HG03575 (cell line): ENCODE results near the gene CHKA.

ENCODE experiments used
- ATAC-seq: cut with Tn5 transposase; IDR thresholded peaks from one replicate; pipeline ENCODE4 v1.9.1; 2021; ENCODE audit not compliant: unreplicated experiment, insufficient number of reproducible peaks, low FRiP score; ENCODE audit errors: extremely low read depth

The CHKA gene

GRCh38 chr11:68039526-68040086 is 81.6 kb downstream of the CHKA start:
- no peak for ATAC-seq

GRCh38 chr11:68038718-68039525 is 82.3 kb downstream of the CHKA start, which contains the start of gene TCIRG1:
Gene TCIRG1 (plus strand): TSS chr11:68039025. CDS start chr11:68041272, 2,247 bp downstream.
- no peak for ATAC-seq

DNA sequence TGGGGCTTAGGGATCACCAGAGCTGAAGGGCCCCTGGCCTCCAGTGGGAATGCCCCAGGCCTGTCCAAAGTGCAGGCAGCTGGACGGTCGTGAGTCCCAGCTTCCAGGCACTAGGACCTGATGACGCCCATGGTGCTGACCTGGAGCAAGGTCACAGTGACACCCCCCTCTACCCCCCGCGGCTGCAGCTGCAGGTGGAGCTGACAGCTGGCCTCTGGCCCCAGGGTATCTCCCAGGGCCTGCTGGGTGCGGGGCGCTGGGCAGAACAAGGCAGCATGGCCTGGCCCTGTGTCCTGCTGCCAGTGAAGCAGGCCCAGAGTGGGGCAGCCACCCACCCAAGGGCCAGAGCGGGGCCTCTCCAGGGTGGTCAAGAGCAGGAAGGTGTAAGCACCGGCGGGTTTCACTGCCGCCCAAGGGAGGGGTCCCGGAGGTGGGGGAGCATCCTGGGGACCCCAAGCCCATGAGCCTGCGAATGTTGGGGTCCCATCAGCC is 82.9 kb downstream of the CHKA start:
- ATAC-seq: no peak

DNA sequence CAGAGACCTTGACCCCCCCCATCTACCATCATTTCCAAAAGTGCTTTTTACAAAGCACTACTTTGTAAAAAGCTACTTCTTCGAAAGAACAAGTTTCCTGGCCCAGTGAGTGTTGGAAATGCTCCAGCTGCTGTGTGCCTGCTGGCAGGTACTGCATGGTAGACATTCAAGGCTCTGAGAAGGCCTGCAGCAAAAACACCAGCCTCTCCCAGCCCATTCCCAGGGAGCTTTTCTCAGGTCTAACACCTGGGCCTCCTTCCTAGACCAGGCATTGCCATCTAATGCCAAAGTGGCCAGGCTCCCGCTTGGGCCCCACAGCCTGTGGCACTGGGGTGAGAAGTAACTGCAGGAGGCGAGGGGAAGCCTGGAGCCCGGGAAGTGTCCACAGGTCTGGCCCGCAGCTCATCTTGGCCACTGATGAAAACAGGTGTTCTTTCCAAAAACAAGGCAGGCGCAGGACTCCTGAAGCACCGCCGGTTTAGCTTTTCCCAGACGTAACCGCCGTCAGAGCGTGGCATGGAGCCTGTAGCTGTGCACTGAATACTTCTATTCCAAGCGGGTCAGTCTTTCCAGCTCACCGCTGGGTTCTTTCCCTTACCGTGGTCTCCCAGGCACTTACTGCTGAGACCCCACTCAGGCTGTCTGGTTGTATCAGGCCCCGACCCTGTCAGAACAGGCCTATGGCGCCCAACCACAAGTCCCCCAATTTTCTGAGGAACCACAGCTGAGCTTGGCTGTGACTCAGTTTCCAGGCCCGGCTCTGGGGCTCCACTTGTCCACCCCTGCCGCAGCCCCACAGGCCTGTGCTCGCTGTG is 83.6 kb downstream of the CHKA start:
- no peak for ATAC-seq

- ATAC-seq: no peak
Measured at GRCh38 chr11:68036717-68037239, 84.4 kb downstream of the CHKA start.

- ATAC-seq: no peak
Measured at GRCh38 chr11:68036141-68036716, 85.0 kb downstream of the CHKA start.

- ATAC-seq: no peak
Measured at GRCh38 chr11:68035266-68035876, 85.8 kb downstream of the CHKA start.

DNA sequence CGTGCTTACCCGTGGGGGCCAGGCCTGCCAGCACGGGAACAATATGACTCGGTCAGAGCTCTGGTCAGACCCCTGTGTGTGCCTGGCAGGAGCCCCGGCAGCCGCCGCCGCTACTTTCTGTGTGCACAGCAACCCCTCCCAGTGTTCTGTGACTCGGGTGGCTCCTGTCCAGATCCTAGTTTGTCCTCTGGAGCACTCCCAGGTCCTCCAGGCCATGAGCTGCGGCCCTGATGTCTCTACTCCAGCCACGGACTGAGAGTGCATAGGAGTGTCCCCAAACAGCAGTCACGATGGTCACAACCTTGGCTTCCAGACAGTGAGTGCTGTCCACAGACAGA is 87.5 kb downstream of the CHKA start:
- no peak for ATAC-seq

- ATAC-seq: no peak
Measured at GRCh38 chr11:68032997-68033707, 88.0 kb downstream of the CHKA start.

DNA sequence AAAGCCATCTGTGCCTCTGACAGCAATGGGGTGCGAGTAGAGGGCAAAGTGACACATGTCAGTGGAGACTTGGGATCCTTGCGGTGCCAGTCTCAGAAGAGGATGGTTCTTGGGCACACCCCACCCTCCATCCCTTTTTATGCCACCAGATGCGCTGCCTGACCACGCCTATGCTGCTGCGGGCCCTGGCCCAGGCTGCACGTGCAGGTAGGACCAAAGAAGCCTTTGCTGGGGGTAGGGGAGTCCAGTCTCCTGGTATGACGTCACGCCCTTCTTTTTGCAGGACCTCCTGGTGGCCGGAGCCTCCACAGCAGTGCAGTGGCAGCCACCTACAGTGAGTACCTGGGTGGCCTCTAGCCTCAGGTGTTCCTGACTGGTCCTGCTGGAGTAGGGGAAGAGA is 89.2 kb downstream of the CHKA start:
- ATAC-seq: no peak

GRCh38 chr11:68031144-68031464 is 90.1 kb downstream of the CHKA start:
- no peak for ATAC-seq

GRCh38 chr11:68030318-68031143 is 90.7 kb downstream of the CHKA start, which contains the start of gene NDUFS8:
Gene NDUFS8 (plus strand): TSS chr11:68030681. CDS start chr11:68032152, 1,471 bp downstream.
- peak; percentile 77 for ATAC-seq

DNA sequence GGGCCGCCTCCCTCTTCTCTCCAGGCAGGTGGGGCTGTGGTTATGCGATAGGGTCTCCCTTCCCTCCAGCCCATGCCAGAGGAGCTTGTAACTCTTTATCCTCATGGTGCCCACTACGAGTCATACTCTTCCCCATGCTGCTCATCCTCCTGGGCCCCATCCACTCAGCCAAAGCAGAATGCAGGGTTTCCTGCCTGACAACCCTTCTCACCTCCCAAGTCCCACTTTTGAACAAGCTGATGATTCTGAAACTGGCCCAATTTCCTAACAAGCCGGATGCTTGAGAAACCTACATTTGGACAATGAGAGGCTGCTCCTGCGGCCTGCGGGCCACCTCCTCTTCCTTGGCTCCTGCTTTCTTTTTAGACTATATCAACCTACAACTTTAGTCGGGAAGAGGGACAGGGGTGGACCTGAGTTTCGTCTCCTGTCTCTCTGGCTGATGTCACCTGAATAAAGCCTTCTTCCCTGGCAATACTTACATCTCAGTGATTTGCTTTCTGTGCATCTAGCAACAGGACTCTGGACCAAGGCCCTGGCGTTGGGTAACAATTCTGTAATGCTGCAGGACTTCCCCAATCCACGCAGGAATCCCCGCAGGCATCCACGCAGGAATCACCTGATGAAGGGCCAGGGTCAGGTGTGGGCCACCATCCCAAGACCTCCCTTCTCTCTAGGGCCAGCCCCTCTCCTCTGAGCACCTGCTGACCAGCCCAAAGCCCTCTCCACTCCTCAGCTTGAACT is 92.2 kb downstream of the CHKA start:
- ATAC-seq: no peak

DNA sequence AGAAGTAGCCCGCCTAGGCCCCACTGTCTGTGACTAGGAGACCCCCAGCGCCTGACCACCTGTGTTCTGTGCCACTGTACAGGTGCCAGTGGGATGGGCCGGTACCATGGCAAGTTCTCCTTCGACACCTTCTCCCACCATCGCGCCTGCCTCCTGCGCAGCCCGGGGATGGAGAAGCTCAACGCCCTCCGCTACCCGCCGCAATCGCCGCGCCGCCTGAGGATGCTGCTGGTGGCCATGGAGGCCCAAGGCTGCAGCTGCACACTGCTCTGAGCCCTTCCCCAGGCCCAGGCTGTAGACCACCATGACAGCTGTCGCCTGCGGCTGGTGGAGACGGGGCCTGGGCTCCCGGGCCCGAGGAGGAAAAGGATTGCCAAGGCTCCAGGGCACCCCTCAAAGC is 93.5 kb downstream of the CHKA start:
- no peak for ATAC-seq

GRCh38 chr11:68026391-68027105 is 94.6 kb downstream of the CHKA start:
- ATAC-seq: no peak

DNA sequence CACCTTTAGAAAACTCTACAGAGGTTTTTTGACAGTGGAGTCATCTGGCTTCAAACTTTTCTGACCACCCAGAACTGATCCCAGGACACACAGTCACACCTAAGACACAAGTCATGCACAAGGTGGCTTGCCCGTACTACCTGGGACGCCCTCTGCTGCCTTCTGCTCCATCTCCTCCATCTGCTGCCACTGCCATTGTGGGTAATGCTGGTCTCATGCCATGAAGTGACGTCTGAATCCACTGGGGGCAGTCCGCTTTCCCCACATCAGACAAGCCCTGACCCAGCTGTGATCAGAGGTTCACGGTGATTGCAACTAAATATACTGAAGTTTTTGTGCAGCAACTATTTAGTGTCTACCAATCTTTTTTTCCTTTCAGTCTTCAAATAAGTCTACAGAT is 96.1 kb downstream of the CHKA start:
- ATAC-seq: no peak
